Activated T-helper 17 cell treated with anti-CD3 and anti-CD28 coated beads, Interleukin-2, amount 50 U/mL, for 72 hours (primary cell): ENCODE measurements around the gene ZBTB12. TPM values are rescaled to one million over a fixed set of nuclear protein-coding genes. Genes with fewer than 3 reads are reported as not detected.

Experiments
- ATAC-seq: fragments of 150-1000 bp; cut with Tn5 transposase; replicated peaks from 2 replicates; pipeline ENCODE4 v1.10.0; 2021; ENCODE audit warnings: mild to moderate bottlenecking, moderate library complexity
- H3K27ac Mint-ChIP-seq: one replicate; pipeline ENCODE4 v1.8.0; 2022; ENCODE audit warnings: mixed read lengths
- H3K27me3 Mint-ChIP-seq: one replicate; pipeline ENCODE4 v1.8.0; 2022; ENCODE audit warnings: mixed read lengths
- H3K36me3 Mint-ChIP-seq: one replicate; pipeline ENCODE4 v1.8.0; 2022; ENCODE audit warnings: low read depth, mild to moderate bottlenecking, mixed read lengths
- H3K4me1 Mint-ChIP-seq: one replicate; pipeline ENCODE4 v1.8.0; 2022; ENCODE audit warnings: mixed read lengths
- H3K4me3 Mint-ChIP-seq: one replicate; pipeline ENCODE4 v1.8.0; 2022; ENCODE audit warnings: mild to moderate bottlenecking, mixed read lengths
- H3K9me3 Mint-ChIP-seq: one replicate; pipeline ENCODE4 v1.8.0; 2022; ENCODE audit warnings: mixed read lengths
- total RNA-seq, 2 donors: library from RNA; stranded (reverse); gene quantifications; one replicate each; pipeline ENCODE4 v1.2.3, GENCODE V29; 2022

Gene ZBTB12
- total RNA-seq, result 1 to 10 TPM; 1.6 to 3.0 TPM

GRCh38 chr6:31901953-31902643 is at the start of gene ZBTB12:
Gene ZBTB12 (minus strand): TSS chr6:31902086. CDS start chr6:31901305, 781 bp downstream.
- Mint-ChIP-seq H3K9me3 (no peaks in the 10 kb centered on the region), H3K4me1 (peaks cover 23% of the 10 kb centered on the region), H3K27ac (peak within 1 kb of the TSS; percentile 72), H3K27me3 (peaks cover 4% of the 10 kb centered on the region), H3K4me3 (peak within 1 kb of the TSS; percentile 80), H3K36me3 (peaks cover 20% of the 10 kb centered on the region)
- ATAC-seq, result peak; percentile 69

GRCh38 chr6:31949926-31950548 is 48.2 kb upstream of the ZBTB12 start:
- H3K4me1 Mint-ChIP-seq, result peaks cover 4% of the 10 kb centered on the region
- ATAC-seq, result no peak

GRCh38 chr6:31948753-31949413 is 47.0 kb upstream of the ZBTB12 start:
- peaks cover 4% of the 10 kb centered on the region for H3K4me1 Mint-ChIP-seq
- no peaks in the 10 kb centered on the region for H3K27me3 Mint-ChIP-seq
- H3K9me3 Mint-ChIP-seq, result no peaks in the 10 kb centered on the region
- ATAC-seq, result no peak
- no peak overlapping the region for H3K4me3 Mint-ChIP-seq
- peaks cover 32% of the 10 kb centered on the region for H3K36me3 Mint-ChIP-seq
- peak overlapping the region; percentile 18 for H3K27ac Mint-ChIP-seq

More at GRCh38 chr6:31949926-31950548, 48.2 kb upstream of the ZBTB12 start:
- Mint-ChIP-seq H3K9me3 (no peaks in the 10 kb centered on the region), H3K4me3 (no peak overlapping the region), H3K27ac (no peak overlapping the region), H3K27me3 (no peaks in the 10 kb centered on the region), H3K36me3 (peaks cover 44% of the 10 kb centered on the region)

GRCh38 chr6:31948306-31948705 is 46.4 kb upstream of the ZBTB12 start:
- peaks cover 4% of the 10 kb centered on the region for H3K4me1 Mint-ChIP-seq
- no peak overlapping the region for H3K4me3 Mint-ChIP-seq
- H3K27me3 Mint-ChIP-seq, result no peaks in the 10 kb centered on the region
- peaks cover 26% of the 10 kb centered on the region for H3K36me3 Mint-ChIP-seq
- no peak for ATAC-seq
- H3K27ac Mint-ChIP-seq, result peak overlapping the region; percentile 44
- H3K9me3 Mint-ChIP-seq, result no peaks in the 10 kb centered on the region

GRCh38 chr6:31947864-31948263 is 46.0 kb upstream of the ZBTB12 start:
- peaks cover 22% of the 10 kb centered on the region for H3K36me3 Mint-ChIP-seq
- no peaks in the 10 kb centered on the region for H3K27me3 Mint-ChIP-seq
- H3K27ac Mint-ChIP-seq, result peak overlapping the region; percentile 44
- H3K9me3 Mint-ChIP-seq, result no peaks in the 10 kb centered on the region
- H3K4me3 Mint-ChIP-seq, result no peak overlapping the region
- peaks cover 4% of the 10 kb centered on the region for H3K4me1 Mint-ChIP-seq
- ATAC-seq, result no peak

- Mint-ChIP-seq H3K4me1 (peaks cover 4% of the 10 kb centered on the region), H3K36me3 (peaks cover 15% of the 10 kb centered on the region), H3K27ac (peak overlapping the region; percentile 44), H3K9me3 (no peaks in the 10 kb centered on the region), H3K27me3 (peaks cover 6% of the 10 kb centered on the region), H3K4me3 (no peak overlapping the region)
- no peak for ATAC-seq
Observed at GRCh38 chr6:31947070-31947675, 45.3 kb upstream of the ZBTB12 start.

- Mint-ChIP-seq H3K27me3 (peaks cover 8% of the 10 kb centered on the region), H3K9me3 (no peaks in the 10 kb centered on the region), H3K36me3 (peaks cover 9% of the 10 kb centered on the region), H3K27ac (no peak overlapping the region), H3K4me3 (no peak overlapping the region), H3K4me1 (peaks cover 4% of the 10 kb centered on the region)
- ATAC-seq, result no peak
Observed at GRCh38 chr6:31946370-31946885, 44.5 kb upstream of the ZBTB12 start.

GRCh38 chr6:31945507-31946369 is 43.9 kb upstream of the ZBTB12 start, which contains the start of gene CFB:
Gene CFB (plus strand): TSS chr6:31946095. CDS start chr6:31946222, 127 bp downstream.
- H3K27me3 Mint-ChIP-seq, result peaks cover 8% of the 10 kb centered on the region
- no peak within 1 kb of the TSS for H3K27ac Mint-ChIP-seq
- H3K36me3 Mint-ChIP-seq, result peaks cover 2% of the 10 kb centered on the region
- no peak within 1 kb of the TSS for H3K4me3 Mint-ChIP-seq
- H3K4me1 Mint-ChIP-seq, result peaks cover 4% of the 10 kb centered on the region
- no peaks in the 10 kb centered on the region for H3K9me3 Mint-ChIP-seq
- ATAC-seq, result peak; percentile 57

GRCh38 chr6:31945154-31945506 is 43.2 kb upstream of the ZBTB12 start:
- Mint-ChIP-seq H3K27ac (no peak overlapping the region), H3K27me3 (peaks cover 8% of the 10 kb centered on the region), H3K4me1 (peaks cover 4% of the 10 kb centered on the region), H3K36me3 (no peaks in the 10 kb centered on the region), H3K9me3 (no peaks in the 10 kb centered on the region), H3K4me3 (no peak overlapping the region)
- ATAC-seq, result peak; percentile 3

GRCh38 chr6:31943742-31944141 is 41.9 kb upstream of the ZBTB12 start:
- H3K27me3 Mint-ChIP-seq, result peaks cover 8% of the 10 kb centered on the region

GRCh38 chr6:31940256-31940664 is 38.4 kb upstream of the ZBTB12 start:
- H3K36me3 Mint-ChIP-seq, result no peaks in the 10 kb centered on the region
- no peaks in the 10 kb centered on the region for H3K4me1 Mint-ChIP-seq
- no peak for ATAC-seq
- no peak overlapping the region for H3K4me3 Mint-ChIP-seq
- H3K27me3 Mint-ChIP-seq, result peaks cover 8% of the 10 kb centered on the region
- no peak overlapping the region for H3K27ac Mint-ChIP-seq
- H3K9me3 Mint-ChIP-seq, result no peaks in the 10 kb centered on the region

More at GRCh38 chr6:31943742-31944141, 41.9 kb upstream of the ZBTB12 start:
- no peak overlapping the region for H3K4me3 Mint-ChIP-seq
- no peak overlapping the region for H3K27ac Mint-ChIP-seq
- H3K36me3 Mint-ChIP-seq, result no peaks in the 10 kb centered on the region
- ATAC-seq, result no peak
- no peaks in the 10 kb centered on the region for H3K9me3 Mint-ChIP-seq
- peaks cover 4% of the 10 kb centered on the region for H3K4me1 Mint-ChIP-seq

- Mint-ChIP-seq H3K4me1 (no peaks in the 10 kb centered on the region), H3K27ac (no peak overlapping the region), H3K27me3 (no peaks in the 10 kb centered on the region), H3K4me3 (no peak overlapping the region), H3K9me3 (no peaks in the 10 kb centered on the region), H3K36me3 (no peaks in the 10 kb centered on the region)
- ATAC-seq, result no peak
Observed at GRCh38 chr6:31935823-31936222, 33.9 kb upstream of the ZBTB12 start.

GRCh38 chr6:31935021-31935420 is 33.1 kb upstream of the ZBTB12 start:
- Mint-ChIP-seq H3K36me3 (no peaks in the 10 kb centered on the region), H3K4me1 (no peaks in the 10 kb centered on the region), H3K4me3 (no peak overlapping the region), H3K27me3 (no peaks in the 10 kb centered on the region), H3K27ac (no peak overlapping the region), H3K9me3 (no peaks in the 10 kb centered on the region)
- no peak for ATAC-seq

GRCh38 chr6:31933537-31933936 is 31.7 kb upstream of the ZBTB12 start:
- Mint-ChIP-seq H3K4me3 (no peak overlapping the region), H3K4me1 (no peaks in the 10 kb centered on the region), H3K27ac (no peak overlapping the region), H3K9me3 (no peaks in the 10 kb centered on the region), H3K27me3 (no peaks in the 10 kb centered on the region), H3K36me3 (no peaks in the 10 kb centered on the region)
- ATAC-seq, result no peak
